ENCODE results near the gene ZNF473.

Gene ZNF473

DNA sequence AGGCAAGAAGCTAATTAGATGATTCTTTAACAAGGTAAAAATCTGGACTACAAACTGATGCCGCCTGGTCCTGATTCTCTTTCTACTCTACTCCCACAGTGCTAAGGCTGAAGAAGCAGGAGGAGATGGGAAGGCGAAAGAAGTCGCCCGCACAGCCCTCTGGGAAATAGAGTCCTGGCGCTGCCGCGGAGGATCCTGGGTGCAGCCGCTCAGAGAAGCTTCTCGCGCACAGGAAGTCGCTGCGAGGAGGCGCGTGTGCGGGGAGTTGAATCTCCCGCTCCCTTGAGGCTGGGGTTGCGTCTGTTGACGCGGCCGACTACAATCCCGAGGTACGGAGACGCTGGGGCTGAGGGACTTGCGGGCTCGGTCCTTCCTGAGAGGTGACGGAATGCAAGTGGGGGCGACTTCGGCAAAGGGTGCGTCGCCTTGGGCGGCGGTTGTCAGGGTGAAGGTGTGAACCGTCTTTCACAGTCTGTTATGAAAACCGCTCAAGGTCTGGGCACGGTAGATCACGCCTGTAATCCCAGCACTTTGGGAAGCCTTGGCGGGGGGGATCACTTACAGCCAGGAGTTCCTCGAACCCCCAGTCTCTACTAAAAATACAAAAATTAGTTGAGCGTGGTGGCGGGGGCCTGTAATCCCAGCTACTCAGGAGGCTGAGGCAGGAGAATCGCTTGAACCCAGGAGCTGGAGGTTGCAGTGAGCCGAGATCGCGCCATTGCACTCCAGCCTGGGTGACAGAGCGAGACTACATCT, at the start of gene ZNF473:
Gene ZNF473 (plus strand): TSS at position 212 of the 756 bp plus-strand sequence. CDS start 5,078 bp downstream, outside the sequence.
- peak; percentile 59 to 100 (median 94) for DNase-seq

DNA sequence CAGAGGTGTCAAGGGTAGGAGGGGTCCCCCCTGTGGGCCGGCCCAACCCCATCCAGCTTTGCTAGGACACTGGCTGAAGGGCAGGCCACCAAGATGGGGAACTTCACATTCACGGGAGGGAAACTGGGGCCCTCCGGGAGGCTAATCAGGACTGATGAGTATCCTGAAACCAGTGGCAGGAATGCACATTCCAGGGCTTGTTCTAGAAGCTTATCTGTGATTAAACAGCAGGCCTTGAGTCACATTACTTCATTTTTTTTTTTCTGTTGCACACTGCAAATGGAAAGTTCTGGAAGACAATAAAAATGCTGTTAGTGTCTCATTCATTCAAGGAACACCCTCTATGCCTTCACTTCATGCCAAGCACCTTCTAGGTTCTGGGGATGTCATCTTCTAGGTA, 49.3 kb upstream of the ZNF473 start:
- DNase-seq, result no peak

DNA sequence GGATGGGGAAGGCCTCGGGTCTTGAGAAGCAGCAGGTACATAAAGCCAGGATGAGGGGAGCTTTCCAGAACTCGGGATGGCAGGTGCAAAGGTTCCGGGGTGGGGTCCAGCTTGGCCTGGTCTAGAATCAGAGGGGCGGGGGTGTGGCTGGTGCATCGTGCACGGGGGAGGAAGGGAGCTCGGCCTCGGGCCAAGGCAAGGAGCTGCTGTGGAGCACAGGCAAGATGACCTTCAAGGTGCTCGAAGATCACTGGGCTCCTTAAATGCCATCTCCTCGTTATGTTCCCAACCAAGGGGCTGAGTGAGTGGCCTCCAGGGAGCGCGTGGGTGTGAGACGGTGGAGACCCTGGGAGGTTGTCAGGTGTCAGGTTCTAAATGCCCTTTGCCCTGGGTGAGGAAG, 48.7 kb upstream of the ZNF473 start:
- DNase-seq, result no peak

DNA sequence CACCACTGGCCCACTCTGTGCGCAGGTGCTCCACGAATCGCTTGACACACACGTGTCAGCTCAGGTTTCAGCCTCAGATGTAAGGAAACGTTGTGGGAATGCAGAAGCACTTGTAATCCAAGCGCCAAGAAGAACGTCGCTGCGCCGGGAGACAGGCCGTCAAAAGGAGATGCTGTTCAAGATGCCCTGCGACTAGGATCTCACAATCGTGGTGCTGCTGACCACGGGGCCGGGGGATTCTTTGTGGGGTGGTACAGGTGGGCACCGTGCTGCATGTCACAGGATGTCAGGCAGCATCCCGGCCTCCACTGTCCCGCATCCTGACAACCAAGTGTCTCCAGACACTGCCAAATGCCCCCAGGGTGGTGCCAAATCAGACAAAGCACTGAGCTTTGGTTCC, 47.9 kb upstream of the ZNF473 start:
- DNase-seq, result no peak

DNA sequence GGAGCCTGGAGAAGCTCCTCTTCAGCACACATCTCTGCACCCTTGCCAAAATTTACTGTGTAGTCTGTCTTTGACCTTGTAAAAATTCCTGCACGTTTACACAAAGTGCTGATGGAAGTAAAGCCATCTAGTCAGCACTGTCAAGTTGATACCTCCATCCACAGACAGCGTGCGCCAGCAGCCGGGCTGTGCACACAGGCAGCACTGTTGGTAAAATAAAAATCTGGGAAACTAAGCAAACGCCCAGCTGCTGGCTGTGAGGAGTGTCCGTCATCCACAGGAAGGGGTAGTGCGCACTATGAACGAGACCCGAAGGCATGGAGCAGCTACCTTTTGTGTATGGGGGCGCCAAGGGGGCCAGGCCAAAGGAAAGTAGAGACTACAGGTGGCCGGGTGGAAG, 47.5 kb upstream of the ZNF473 start:
- no peak for DNase-seq

DNA sequence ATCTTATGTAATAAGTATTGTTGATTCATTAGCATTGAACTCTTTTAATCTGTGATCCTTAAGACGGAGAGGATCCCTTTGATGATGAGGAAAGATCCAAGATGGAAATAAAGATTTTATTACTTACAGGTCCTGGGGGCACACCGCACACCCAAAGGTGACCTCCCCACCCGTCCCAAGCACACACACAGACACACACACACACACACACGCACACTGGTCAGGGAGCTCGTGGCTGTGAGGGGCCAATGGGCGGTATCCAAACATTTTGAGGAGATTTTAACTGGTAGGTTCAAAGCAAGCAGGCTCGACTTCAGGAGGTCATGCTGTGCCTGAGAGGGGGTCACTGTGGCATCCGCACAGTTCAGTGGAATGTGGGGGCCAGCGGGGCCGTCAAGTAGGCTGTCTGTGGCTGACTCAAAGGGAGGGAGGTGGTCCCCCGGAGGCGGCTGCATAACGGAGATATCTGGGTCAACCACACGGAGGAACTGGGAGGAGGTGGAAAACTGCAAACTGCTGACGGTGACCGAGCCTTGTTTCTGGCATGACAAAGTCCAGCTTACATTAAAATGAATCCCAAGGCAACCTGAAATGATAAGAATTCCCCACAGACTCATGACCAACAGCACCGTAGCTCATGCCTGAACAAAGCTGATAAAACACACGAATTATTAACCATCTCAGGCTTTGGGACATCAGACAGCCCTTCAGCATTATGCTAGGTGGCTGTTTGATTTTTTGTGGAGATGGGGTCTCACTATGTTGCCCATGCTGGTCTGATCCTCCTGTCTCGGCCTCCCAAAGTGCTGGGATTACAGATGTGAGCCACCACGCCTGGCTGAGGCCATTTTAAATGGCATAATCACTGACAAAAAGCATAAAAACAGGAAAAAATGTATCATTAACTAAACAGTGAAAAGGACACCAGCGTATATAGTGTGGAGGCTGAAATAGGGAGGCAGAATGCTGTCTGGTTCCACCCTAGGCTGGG, 43.9 kb upstream of the ZNF473 start:
- no peak for DNase-seq

DNA sequence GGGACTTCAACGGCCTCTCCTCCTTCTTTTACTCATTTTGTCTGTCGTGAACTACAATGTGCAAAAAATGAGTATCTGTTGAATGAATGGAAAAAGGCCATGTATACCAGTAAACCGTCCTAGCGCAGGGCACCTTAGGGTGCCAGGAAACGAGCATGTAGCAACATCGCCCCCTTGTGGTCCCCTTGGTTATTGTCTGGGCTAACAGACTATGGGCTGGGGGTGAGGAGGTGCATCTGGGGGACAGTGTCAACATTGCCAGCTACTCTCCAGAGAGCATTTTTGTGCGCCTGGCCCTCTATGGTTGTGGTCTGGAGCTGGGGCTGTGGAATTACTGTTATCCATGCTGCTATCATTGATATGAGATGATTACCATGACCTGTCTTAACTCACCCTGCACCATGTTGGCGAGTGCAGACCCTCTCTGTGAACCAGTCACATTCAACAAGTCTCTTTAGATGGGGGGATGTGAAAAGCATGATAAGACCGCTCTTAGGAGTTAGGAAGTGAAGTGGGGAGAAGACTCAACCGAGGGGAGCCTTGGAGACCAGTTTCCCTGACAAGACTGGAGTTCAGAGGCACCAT, 42.1 kb upstream of the ZNF473 start:
- peak in 26 of 58 donors; percentile 2 to 80 (median 22) for DNase-seq

DNA sequence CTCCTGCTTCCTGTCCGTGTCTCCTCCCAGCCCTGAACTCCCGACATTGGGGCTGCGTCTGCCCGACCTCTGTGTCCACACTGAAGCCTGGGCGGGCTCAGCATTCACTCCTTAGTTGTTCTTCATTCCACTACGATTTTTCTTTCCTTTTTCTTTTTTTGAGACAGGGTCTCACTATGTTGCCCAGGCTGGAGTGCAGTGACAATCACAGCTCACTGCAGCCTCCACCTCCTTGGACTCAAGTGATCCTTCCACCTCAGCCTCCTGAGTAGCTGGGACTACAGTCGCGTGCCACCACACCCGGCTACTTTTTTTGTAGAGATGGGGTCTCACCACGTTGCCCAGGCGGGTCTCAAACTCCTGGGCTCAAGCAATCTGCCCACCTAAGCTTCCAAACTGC, 41.3 kb upstream of the ZNF473 start:
- no peak for DNase-seq

DNA sequence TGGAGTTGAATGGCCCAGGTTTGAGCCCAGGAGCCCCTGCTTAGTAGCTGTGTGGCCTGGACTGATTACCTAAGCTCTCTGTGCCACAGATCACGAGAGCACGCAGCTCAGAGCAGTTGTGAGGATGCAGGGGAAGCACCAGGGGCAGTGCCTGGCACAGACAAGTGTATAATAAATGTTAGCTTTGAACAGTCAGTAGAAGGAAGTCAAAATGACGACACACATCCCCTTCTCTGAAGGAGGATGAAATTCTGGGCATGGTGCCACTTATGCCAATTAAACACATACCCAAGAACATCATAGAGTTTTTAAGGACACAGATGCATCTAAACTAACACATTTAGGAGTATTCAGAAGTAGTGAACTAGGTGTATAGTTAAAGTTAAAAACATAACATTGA, 39.9 kb upstream of the ZNF473 start:
- DNase-seq, result peak in 6 of 58 donors; percentile 3 to 28 (median 14)

DNA sequence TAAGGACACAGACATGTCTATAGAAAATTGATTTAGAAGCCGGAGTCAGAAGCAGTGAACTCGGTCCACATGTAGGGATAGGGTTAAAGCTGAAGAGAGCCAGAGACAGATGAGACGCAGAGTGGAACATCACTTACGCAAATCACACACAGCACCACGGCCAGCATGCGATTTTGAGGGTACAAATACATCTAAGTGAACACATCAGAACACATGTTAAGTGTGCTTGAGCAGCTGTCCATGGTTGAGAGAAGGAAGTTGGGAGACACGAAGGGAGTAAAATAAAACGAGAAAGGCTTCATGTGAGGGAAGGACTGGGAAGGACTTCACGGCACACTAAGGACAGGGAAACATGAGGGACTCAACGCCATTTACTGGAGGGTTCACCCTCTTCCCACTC, 39.5 kb upstream of the ZNF473 start:
- DNase-seq, result no peak

DNA sequence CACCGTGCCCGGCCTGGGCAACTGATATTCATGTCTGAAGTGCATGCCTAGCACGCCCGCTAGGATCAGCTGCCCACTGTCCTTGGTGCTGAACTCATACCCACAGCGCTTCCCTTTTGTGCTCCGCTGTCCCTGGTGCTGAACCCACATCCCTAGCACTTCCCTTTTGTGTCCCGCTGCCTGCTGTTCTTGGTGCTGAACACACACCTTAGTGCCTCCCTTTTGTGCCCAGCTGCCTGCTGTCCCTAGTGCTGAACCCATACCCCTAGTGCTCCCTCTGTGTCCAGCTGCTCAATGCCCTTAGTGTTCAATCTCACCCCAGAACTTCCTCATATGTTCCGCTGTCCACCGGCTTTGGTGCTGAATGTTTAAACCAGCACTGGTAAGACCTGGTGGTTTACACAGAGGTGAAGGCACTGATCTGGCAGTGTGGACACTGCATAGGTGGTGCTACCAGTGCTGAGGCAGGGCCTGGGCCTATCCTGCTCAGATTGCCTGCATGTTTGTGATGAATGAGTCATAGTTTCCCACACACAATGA, 38.6 kb upstream of the ZNF473 start:
- DNase-seq, result peak in 48 of 58 donors; percentile 7 to 61 (median 38)

DNA sequence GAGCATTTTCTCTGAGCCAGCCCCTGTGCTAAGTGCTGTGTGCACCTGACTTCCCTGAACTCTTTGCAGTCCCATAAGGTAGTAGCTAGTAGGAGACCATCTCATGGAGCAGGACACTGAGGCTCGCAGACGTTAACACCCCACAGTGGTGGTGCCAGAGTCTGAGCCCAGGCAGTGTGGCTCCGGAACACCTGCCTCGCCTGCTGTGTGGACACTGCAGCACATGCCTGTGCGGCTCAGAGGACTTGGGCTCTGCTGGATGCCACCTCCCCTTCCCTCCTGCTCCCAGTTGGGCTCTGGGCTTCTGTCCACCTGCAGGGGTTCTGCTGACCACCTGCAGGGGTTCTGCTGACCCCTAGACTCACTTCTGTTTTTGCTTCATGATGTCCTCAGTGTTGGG, 37.8 kb upstream of the ZNF473 start:
- no peak for DNase-seq

DNA sequence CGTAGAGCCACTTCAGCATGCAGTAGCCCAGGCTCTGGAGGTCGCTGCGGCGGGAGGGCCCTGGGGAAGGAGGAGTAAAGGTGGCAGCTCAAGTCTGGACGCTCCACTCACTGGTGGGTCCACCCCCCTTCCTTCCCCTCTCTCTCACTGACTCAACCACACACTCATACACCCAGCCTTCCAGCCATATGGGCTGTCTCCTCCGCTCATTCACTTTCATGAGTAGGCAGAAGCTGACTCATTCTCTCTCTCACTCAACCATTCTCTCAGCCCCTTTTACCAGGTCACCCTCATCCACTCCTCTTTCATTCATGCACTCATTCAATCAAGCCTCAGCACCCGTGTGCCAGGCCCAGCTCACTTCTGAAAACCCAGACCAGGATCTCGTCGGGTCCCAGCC, 37.4 kb upstream of the ZNF473 start:
- DNase-seq, result peak in 23 of 58 donors; percentile 3 to 67 (median 24)

DNA sequence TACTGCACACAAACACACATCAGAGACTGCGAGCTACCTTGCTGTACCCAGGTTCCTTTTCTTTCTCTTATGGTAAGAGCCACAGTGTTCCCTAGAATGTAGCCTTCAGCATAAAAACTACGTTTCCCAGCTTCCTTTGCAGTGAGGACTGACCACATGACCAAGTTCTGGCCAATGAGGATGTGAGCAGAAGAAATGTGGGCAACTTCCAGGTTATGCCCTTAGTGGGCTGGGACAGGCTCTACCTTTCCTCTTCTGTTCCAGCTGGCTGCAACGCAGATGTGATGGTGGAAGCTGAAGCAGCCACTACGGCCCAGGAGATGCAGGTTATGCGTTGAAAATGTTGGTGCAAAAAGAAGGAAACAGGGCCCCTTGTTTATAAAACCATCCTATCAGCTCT, 28.1 kb upstream of the ZNF473 start:
- DNase-seq, result peak in 3 of 58 donors; percentile 7 to 15 (median 9)

DNA sequence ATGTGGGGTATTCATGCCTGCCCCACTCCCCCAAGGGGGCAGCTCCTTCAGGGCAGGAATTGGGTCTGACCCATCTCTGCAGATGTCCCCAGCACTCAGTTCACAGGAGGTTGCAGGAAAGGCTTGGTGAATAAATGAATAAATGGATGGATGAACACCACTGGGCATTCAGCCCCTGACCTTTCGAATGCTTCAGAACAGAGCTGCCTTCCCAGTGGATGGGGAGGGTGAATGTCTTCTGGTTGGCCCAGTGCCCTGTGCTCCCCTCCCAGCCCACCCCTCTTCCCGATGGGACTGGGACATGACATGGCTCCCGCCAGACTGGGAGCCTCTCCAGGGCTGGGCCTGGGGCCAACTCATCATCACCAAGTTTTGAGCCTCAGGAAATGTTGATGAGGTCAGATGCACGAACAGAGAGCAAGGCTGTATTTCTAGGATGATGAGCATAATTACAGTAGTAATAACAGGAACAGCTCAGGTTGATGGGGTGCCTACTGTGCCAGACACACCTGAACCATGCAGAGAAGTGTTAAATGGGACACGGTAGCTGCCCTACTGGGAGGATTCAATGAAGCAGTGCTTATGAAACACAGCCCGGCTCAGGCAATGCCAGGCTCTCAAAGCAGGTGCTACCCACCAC, 26.3 kb upstream of the ZNF473 start:
- DNase-seq, result peak in 5 of 58 donors; percentile 5 to 62 (median 12)

DNA sequence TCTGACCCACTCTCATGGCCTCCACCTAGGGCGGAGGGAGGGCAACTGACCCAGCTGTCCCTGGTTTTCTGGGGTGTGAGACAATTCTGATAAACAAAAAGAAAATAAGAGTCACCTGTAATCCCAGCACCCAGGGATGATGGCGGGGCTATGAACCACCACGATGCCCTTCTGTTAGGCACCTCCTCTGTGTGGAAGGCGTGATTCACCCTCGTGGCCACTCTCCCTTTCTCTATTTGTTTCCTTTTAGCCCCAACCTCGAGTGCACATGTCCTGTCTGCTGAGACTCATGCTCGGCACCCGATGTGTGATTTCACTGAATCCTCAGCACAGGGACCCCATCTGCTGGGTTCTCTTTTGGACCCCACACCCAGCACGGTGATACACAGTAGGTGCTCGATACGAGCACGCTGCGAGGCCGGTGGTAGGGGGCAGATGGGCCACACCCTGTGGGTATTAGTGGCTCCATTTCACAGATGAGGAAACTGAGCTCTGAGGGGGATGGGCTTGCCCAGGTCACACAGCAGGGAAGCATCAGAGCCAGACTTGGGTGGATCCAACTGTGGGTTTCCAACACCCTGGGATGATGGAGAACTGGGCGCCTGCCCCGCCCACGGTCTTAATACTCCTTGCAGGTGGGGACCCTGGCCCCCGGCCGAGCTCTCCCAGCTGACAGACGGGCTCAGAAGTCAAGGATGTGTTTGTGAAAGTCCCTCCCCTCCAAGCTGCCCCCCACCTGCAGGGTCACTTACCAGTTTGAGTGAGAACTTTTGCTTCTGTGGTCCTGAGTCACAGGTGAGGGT, 25.6 kb upstream of the ZNF473 start:
- no peak for DNase-seq

DNA sequence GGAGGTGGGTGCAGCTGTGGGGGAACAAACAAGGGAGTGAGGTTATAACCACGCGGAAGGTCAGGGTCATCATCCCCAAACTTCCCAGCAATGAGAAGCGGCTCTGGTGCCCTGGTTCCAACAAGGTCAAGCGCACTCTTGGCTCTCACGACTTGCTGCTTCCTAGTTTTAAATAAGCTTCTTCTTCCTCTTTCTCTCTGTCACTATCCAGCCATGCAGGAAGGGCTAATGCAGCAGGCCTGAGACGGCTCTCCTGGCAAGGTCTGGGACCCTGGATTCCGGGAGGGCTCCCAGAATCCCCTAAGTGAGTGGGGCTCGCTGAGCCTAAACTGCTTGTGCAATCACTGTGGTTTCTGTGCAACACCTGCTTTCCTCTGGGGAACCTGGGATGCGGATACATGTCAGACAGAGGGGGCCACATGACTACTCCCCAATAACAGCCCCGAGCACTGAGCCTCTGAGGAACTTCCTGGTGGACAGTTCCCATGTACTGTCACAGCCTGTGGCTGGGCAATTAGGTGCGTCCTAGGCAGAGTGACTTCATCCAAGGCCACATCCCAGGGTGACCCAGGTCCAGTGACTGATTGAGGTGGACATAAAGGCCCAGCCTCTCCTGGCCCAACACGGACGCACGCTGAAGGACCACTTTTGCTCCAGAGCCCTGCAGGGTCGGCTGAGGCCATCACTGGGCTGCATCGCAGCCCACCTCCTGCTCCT, 24.8 kb upstream of the ZNF473 start:
- no peak for DNase-seq

DNA sequence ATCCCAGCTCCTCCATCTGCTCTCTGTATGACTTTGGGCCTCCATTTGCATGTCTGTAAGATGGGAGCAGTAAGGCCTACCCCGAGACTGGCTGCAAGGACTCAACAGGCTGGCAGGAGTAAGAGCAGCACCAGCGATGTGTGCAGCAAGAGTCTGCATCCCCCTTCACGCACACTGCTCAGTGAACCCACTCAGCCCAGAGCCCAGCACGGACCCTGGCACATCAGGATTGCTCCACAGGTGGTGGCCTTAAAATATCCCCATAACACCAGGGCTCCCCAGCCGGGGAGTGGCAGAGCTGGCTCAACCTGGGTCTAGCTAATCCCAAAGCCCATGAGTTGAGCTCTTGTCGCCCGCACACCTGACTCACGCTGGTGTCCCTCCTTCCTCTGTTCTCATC, 24.0 kb upstream of the ZNF473 start:
- no peak for DNase-seq

DNA sequence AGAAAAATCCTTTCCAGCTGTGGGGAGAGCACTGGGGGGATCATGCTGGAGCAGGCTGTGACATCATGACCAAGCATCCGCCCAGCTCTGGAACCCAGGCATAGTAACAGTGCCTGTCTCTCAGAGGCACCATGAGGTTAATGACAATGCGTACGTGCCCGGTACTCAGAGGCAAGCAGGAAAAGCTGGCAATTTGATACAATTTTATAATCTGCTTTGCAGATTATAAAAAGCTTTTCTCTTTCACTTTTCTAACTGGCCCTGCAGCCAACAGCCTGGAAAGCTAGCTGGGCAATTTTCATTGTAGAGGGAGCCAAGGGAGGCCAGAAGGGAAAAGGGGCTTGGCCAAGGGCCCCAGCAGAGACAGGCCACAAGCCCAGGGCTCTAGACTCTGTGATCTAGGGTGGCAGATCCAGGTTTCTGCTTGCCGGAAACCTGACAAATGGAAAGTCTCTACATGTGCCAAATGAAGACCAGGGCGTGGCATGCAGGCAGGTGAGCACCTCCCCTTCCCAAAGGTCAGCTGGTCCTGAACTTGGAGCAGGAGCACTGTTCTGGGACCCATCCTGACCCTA, 23.3 kb upstream of the ZNF473 start:
- DNase-seq, result peak in 3 of 58 donors; percentile 7 to 16 (median 8)

All from anterior cingulate cortex (tissue), 58 donors.